Measurements from ENCODE around the gene RPUSD4.

RPUSD4 gene

GRCh38 chr11:126161023-126161391 is 50.4 kb downstream of the RPUSD4 start:
- no peak for TF ChIP-seq CTCF (conservative IDR thresholded peaks at IDR 0.05)
- no peak for TF ChIP-seq ZFX (IDR thresholded peaks at IDR 0.05)
- H3K27ac ChIP-seq = no peak overlapping the region

- H3K27ac ChIP-seq = no peak overlapping the region
- TF ChIP-seq CTCF (conservative IDR thresholded peaks at IDR 0.05) = no peak
- no peak for TF ChIP-seq ZFX (IDR thresholded peaks at IDR 0.05)
These were observed 51.0 kb downstream of the RPUSD4 start for GRCh38 chr11:126160345-126161022.

GRCh38 chr11:126159719-126160344 is 51.6 kb downstream of the RPUSD4 start:
- H3K27ac ChIP-seq = no peak overlapping the region
- TF ChIP-seq ZFX (IDR thresholded peaks at IDR 0.05) (no peak), CTCF (conservative IDR thresholded peaks at IDR 0.05) (no peak)

GRCh38 chr11:126158054-126158791 is 53.2 kb downstream of the RPUSD4 start:
- TF ChIP-seq CTCF (conservative IDR thresholded peaks at IDR 0.05) = no peak
- TF ChIP-seq ZFX (IDR thresholded peaks at IDR 0.05) = no peak
- H3K27ac ChIP-seq = no peak overlapping the region

- TF ChIP-seq CTCF (conservative IDR thresholded peaks at IDR 0.05) (no peak), ZFX (IDR thresholded peaks at IDR 0.05) (no peak)
These were observed 54.0 kb downstream of the RPUSD4 start for GRCh38 chr11:126157326-126158030.

GRCh38 chr11:126156814-126157213 is 54.6 kb downstream of the RPUSD4 start:
- no peak overlapping the region for H3K27ac ChIP-seq
- TF ChIP-seq ZFX (IDR thresholded peaks at IDR 0.05) (no peak), CTCF (conservative IDR thresholded peaks at IDR 0.05) (no peak)

More at GRCh38 chr11:126157326-126158030, 54.0 kb downstream of the RPUSD4 start:
- H3K27ac ChIP-seq = no peak overlapping the region

All from C4-2B (cell line).